ENCODE measurements around the gene TERT.
"Not testable (repeated sequence)": the region's sequence is repeated elsewhere in the genome, so short reads cannot be mapped to it uniquely, and the experiment has no call there.

Gene TERT

DNA sequence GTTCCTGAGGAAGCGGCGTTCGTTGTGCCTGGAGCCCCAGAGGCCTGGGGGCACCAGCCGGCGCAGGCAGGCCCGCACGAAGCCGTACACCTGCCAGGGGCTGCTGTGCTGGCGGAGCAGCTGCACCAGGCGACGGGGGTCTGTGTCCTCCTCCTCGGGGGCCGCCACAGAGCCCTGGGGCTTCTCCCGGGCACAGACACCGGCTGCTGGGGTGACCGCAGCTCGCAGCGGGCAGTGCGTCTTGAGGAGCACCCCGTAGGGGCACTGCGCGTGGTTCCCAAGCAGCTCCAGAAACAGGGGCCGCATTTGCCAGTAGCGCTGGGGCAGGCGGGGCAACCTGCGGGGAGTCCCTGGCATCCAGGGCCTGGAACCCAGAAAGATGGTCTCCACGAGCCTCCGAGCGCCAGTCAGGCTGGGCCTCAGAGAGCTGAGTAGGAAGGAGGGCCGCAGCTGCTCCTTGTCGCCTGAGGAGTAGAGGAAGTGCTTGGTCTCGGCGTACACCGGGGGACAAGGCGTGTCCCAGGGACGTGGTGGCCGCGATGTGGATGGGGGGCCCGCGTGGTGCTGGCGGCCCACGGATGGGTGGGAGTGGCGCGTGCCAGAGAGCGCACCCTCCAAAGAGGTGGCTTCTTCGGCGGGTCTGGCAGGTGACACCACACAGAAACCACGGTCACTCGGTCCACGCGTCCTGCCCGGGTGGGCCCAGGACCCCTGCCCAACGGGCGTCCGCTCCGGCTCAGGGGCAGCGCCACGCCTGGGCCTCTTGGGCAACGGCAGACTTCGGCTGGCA lies 1.3 kb downstream of the TERT start:
- DNase-seq, result no peak

DNA sequence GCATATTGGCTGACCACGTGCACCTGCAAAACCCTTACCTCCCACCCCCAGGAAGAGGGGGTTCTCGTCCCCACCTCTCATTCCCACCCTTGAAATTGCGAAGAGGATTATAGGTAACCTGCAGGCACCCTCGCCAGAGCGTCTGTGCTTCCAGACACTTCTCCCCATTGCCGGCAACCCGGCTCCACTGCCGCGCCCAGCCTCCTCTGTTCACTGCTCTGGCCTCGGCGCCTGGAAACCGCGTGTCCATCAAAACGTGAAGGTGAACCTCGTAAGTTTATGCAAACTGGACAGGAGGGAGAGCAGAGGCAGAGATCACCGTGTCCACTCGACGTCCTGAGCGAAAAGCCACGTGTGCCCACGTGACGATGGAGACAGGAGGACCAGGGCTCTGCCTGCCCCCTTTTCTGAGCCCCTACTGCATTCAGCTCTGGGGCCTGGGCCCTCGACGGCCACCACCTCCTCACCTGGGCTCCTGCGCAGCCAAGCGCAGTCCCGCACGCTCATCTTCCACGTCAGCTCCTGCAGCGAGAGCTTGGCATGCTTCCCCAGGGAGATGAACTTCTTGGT lies 1.9 kb downstream of the TERT start:
- DNase-seq, result no peak

DNA sequence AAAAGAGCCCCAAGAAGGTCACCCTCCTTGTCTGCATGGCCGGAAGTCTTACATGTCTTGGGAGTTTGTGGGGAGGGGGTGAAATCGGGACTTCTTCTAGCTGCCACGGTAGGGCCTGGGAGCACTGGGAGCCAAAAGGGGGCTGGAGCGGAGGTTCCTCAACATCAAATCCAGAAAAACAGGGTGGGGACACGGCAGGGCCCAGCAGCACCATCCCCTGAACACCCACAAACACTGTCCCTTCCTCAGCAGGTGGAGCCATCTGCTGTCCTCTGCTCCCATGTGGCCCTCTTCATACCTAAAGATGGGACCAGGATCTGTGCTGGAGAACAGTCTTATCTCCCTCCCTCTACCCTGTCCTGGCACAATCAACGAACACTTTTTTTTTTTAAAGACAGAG lies 2.7 kb downstream of the TERT start:
- no peak for DNase-seq

GRCh38 chr5:1291611-1292080 lies 3.2 kb downstream of the TERT start:
- DNase-seq, result no peak

DNA sequence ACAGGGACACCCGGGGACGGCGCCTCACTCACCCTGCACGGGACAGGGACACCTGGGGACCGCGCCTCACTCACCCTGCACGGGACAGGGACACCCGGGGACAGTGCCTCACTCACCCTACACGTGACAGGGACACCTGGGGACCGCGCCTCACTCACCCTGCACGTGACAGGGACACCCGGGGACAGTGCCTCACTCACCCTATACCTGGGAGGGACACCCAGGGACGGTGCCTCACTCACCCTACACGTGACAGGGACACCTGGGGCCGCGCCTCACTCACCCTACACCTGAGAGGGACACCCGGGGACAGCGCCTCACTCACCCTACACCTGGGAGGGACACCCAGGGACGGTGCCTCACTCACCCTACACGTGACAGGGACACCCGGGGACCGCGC lies 3.9 kb downstream of the TERT start:
- not testable (repeated sequence) for DNase-seq

DNA sequence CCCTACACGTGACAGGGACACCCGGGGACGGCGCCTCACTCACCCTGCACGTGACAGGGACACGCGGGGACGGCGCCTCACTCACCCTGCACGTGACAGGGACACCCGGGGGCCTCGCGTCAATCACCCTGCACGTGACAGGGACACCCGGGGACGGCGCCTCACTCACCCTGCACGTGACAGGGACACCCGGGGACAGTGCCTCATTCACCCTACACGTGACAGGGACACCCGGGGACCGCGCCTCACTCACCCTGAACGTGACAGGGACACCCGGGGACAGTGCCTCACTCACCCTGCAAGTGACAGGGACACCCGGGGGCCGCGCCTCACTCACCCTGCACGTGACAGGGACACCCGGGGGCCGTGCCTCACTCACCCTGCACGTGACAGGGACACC lies 5.3 kb downstream of the TERT start:
- not testable (repeated sequence) for DNase-seq

DNA sequence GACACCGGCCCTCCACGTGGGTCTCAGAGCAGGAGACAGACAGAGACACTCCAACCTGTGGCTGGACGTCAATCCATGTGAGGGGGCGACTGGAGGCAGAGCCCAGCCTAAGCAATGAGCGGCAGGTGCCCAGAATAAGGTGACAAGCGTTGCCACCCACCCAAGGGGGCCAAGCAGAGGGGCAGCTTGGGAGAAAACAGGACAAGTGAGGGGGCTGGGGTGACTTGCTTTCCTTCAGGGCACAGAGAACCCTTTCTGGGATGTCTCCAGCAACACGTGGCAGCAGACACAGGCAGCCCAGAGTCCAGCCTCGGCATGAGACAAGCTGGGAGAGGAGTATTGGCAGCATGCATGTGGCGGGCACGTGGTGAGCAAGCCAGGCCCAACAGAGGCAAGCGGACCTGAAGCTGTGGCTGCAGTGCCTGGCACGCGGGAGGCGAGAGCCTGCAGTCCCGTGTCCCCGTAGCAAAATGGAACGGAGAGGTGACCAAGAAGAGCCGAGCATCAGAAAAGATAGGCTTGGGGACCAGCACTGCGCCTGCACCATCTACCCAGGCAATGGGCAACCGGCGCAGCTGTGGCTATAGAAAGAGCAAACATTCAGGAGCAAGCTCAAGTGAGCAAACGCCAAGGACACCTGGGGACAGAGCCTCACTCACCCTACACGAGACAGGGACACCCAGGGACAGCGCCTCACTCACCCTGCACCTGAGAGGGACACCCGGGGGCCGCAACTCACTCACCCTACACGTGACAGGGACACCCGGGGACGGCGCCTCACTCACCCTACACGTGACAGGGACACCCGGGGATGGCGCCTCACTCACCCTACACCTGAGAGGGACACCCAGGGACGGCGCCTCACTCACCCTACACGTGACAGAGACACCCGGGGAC lies 6.2 kb downstream of the TERT start:
- DNase-seq, result no peak

- no peak for DNase-seq
Observed at GRCh38 chr5:1285883-1286291, 9.0 kb downstream of the TERT start.

- no peak for DNase-seq
Observed at GRCh38 chr5:1285141-1285540, 9.7 kb downstream of the TERT start.

GRCh38 chr5:1284336-1284970 lies 10.4 kb downstream of the TERT start:
- DNase-seq, result not testable (repeated sequence)

DNA sequence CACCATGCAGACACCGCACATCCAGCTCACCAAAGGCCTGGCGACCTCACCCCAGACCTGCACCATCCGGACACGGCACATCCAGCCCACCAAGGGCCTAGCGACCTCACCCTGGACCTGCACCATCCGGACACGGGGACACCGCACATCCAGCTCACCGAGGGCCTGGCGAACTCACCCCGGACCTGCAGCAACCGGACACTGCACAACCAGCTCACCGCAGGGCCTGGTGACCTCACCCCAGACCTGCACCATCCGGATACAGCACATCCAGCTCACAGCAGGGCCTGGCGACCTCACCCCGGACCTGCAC lies 11.2 kb downstream of the TERT start:
- DNase-seq, result not testable (repeated sequence)

- DNase-seq, result not testable (repeated sequence)
Observed at GRCh38 chr5:1282993-1283728, 11.7 kb downstream of the TERT start.

DNA sequence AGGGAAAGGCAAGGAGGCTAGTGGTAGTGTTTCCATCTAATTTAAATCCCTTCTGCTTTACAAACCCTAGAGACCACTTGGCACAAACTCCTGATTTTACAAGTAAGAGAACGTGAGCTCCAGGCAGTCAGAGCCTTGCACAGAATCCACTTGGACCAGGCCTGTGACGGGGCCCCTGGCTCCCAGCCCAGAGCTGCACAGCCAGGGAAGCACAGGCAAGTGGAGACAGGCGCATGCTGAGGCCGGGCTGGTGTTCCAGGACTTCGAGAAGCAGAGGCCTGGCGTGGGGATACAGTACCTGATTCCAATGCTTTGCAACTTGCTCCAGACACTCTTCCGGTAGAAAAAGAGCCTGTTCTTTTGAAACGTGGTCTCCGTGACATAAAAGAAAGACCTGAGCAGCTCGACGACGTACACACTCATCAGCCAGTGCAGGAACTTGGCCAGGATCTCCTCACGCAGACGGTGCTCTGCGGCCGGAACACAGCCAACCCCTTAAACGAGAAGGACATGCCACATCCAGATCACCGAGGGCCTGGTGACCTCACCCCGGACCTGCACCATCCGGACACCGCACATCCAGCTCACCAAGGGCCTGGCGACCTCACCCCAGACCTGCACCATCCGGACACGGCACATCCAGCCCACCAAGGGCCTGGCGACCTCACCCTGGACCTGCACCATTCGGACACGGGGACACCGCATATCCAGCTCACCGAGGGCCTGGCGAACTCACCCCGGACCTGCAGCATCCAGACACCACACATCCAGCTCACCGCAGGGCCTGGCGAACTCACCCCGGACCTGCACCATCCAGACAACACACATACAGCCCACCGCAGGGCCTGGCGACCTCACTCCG lies 12.5 kb downstream of the TERT start:
- DNase-seq, result no peak

GRCh38 chr5:1281038-1281882 lies 13.6 kb downstream of the TERT start:
- DNase-seq, result no peak

DNA sequence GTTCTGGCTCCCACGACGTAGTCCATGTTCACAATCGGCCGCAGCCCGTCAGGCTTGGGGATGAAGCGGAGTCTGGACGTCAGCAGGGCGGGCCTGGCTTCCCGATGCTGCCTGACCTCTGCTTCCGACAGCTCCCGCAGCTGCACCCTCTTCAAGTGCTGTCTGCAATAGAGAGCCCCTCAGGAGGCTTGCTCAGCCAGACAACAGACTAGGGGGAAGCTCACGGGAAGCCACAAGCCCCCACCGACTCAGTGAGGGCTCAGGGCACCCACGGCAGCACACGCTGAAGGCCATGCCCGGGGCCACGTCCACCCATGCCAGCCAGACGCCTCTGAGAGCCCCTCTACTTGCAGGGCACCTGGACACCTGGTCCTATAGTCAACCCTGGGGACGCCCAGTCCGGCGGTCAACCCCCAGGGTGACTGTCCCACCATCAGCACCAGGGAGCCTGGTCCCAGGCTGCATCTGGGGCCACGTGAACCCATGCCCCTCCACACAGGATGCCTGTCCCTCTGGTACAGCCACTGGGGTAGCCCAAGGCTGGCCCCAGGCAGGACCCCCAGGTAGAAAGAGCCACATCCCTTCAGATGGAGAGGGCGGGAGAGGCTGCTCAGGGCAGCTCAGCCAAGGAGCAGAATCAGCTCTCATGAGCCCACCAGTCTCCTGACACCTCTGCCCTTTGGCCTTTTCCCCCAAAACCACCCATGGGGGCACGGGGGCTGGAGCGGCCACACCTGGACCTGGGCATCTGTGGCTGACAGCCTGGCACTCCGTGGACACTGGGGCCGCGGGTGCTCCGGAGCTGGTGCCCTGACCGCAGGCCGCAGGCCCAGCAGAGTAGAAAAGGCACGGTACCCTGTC lies 14.5 kb downstream of the TERT start:
- DNase-seq, result no peak

DNA sequence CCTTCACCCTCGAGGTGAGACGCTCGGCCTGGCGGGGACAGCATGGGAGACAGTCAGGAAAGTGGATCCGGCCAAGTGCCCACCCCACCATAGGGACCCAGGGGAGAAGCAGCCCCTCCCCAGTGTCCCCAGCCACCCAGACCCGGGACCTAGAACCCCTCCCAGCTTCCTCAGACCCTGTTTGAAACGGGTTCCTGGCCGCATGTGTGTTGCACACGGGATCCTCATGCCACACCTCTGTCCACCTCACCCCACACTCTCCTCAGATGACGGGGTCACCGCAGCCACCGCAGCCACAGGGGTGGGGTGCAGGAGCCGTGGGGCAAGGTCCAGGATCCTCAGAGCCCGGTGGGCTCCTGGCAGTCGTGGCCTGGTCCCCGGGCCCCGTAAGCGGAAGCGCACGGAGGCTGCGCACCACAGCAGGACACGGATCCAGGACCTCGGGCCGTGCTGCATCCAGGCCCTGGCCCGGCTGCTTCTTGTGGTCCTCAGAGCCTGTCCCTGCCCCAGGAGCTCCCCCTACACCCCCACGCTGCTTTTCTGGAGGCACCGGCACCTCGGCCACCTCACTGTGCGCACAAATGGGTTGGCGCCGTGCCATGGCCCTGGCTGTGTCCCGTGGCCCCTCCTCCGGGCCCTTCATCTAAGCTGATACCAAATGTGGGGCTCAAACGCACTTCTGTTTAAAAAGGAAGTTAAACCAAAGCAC lies 15.3 kb downstream of the TERT start:
- no peak for DNase-seq

- no peak for DNase-seq
Observed at GRCh38 chr5:1278656-1279442, 16.0 kb downstream of the TERT start.

DNA sequence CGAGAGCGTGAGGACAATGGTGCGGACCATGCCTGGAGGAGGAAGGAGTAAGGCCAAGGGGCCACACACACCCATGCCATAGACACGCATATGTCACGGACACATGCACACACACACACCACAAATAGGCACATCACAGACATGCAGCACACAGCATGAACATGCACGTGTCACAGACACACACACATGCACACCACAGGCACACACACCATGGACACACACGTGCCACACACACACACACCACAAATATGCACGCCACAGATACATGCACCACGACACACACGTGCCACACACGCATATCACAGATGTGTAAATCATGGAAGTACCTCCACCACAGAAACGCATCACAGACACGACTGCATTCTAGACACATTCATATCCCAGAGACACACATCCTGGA lies 16.7 kb downstream of the TERT start:
- no peak for DNase-seq
